Stimulated activated CD4-positive, alpha-beta T cell treated with anti-CD3 and anti-CD28 coated beads, Interleukin-4, amount 100 ng/mL, for 24 hours (primary cell): ENCODE data around the gene OTOS.
A peak's percentile ranks its signal among the peaks of the same experiment; 100 is the strongest.

Source experiments
- DNase-seq: peaks from one replicate; pipeline ENCODE4 v3.0.0-alpha.2; 2020

OTOS gene

DNA sequence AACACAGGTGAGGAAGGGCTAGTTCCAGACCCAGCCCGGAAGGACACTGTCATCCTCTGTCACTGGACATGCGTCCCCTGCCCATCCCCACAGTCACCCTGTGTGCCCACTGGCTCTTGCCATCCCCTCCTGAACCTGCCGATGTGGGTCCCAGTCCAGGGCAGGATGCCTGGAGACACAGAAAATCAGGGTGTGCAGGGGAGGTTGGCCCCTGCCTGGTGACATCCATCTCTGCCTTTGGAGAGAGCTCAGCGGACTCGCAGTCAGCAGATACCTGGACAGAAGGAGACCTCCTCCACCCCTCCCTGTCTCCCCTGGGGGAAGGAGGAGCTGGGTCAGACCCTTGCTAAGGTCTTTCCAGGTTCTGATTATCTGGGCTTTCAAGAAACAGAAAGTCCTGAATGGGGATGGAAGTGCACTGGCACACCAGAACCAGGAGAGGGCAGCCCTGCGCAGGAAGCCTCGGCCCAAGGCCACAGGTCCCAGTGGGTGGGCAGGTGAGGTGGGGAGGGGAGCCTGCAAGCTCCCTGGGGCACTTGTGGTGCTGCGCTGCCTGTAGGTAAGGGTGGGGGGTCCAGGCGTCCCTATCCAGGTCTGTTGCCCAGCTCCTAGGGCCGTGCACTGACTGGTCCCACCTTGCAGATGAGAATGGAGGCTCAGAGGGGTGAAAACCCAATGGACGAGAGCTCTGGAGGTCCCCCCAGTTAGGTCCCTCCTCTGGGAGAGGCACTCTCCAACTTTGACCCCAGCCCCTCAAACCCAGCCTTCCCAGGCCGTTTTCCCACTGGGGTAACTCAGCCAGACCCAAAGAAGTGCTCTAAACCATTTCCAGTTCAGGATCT, 9.7 kb upstream of the OTOS start:
- DNase-seq: peak; percentile 34

DNA sequence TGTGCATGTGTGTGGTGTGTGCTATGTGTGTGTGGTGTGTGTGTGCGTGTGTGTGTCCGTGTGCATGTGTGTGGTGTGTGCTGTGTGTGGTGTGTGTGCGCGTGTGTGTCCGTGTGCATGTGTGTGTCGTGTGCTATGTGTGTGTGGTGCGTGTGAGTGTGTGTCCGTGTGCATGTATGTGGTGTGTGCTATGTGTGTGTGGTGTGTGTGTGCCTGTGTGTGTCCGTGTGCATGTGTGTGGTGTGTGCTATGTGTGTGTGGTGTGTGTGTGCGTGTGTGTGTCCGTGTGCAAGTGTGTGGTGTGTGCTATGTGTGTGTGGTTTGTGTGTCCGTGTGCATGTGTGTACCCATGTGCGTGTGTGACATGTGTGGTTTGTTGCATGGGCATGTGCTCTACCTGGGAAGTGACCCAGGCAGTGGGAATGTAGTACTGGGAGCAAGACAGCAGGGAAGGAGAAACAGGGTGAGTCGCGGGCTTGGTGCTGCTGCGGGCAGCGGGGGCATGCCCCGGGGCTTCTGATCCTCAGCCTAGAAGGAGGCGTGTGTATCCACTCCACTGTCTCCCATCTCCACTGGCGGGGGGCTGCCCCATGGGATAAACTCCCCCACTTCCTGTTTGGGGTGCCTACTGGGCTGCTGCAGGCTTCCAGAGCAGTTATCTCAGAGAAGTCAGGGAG, 7.6 kb upstream of the OTOS start:
- no peak for DNase-seq

DNA sequence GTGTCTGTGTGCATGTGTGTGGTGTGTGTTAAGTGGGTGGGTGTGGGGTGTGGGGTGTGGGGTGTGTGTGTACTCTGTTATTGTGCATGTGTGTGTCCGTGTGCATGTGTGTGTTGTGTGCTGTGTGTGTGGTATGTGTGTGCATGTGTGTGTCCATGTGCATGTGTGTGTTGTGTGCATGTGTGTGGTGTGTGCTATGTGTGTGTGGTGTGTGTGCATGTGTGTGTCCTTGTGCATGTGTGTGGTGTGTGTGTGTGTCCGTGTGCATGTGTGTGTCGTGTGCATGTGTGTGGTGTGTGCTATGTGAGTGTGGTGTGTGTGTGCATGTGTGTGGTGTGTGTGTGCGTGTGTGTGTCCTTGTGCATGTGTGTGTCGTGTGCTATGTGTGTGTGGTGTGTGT, 6.9 kb upstream of the OTOS start:
- no peak for DNase-seq

DNA sequence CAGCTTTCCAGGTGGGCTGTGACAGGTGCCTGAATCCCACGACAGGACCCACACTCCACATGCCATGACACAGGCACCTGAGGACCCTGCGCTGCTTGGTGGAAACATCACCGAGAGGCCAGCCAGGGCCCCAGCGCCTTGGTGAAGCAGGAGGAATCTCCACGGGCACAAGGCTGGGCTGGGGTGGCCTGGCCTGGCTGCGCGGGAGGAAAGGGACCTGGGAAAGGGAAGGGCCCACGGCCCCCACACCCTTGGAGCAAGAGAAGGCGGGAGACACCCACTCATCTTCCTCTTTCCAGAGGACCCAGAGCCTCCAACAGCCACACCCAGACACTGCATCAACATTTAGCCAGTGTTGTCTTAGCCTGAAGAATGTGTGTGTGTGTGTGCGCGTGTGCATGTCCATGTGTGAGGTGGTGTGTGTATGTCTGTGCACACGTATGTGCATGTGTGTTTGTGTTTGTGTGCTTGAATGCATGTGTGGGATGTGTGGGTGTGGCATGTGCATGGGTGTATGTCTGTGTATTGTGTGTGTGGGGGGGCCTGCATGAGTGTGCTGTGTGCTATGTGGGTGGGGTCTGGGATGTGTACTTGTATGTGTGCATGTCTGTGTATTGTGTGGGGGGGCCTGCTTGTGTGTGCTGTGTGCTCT, 6.3 kb upstream of the OTOS start:
- no peak for DNase-seq

DNA sequence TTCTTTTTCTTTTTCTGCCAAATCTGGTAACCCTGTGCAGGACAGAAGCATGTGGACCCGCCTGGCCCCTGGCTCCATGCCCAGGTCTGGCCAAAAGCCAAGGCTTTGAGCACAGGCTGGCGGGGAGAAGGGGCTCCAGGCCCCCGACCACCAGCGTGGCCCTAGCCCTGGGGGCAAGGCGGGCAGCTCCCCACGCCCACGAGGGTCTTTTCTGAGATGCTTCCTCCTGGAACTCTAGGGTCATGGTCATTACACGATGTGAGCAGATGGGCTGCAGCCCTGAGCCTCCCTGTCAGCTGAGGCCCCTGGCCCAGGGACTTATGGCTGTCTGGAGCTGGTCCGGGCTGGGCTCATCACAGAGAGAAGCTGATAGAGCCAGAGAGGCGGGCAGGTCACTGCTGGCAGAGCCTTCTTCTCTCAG, 5.7 kb upstream of the OTOS start:
- no peak for DNase-seq

DNA sequence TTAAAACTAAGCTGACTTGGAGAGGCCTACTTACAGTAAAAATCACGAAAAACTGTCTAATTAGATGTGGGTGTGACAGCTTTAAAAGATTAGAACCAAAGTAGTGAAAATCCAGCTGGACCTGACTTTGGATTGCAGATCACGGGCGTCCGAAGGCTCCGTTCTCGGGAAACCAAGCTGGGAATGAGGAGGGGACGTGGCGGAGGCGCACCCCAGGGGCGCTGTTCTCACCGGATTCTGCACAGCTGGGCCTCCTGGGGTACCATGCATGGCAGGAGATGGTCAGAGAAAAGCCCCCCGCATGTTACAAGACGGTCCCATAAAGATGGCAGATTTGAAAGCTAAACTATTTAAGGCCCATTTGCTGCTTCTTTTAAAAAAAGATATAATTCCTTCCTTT, 5.0 kb upstream of the OTOS start:
- no peak for DNase-seq

DNA sequence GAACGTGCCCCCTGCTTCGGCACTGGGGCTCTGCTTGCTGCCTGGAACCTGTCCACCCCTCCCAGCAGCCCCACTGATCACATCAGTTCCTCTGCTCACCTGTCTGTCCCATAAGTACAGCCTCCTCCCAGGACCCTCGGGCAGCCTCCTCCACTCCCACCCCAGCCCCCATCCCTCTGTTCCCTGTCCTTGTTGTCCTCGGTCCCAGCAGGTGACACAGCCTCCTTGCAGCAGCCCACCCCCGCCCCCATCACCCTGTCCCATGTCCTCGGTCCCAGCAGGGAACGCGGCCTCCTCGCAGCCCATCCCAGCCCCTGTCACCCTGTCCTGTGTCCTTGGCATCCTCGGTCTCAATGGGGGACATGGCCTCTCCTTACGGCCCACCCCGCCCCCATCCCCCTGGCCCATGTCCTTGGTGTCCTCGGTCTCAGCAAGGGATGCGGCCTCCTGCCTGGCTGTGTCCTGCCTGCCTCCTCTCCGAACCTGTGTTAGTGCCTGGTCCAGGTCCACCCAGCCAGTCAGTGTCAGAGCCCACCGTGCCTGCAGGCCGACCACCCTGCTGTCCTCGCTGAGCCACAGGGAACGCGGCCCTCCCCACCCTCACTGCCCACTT, 4.3 kb upstream of the OTOS start:
- DNase-seq: no peak

DNA sequence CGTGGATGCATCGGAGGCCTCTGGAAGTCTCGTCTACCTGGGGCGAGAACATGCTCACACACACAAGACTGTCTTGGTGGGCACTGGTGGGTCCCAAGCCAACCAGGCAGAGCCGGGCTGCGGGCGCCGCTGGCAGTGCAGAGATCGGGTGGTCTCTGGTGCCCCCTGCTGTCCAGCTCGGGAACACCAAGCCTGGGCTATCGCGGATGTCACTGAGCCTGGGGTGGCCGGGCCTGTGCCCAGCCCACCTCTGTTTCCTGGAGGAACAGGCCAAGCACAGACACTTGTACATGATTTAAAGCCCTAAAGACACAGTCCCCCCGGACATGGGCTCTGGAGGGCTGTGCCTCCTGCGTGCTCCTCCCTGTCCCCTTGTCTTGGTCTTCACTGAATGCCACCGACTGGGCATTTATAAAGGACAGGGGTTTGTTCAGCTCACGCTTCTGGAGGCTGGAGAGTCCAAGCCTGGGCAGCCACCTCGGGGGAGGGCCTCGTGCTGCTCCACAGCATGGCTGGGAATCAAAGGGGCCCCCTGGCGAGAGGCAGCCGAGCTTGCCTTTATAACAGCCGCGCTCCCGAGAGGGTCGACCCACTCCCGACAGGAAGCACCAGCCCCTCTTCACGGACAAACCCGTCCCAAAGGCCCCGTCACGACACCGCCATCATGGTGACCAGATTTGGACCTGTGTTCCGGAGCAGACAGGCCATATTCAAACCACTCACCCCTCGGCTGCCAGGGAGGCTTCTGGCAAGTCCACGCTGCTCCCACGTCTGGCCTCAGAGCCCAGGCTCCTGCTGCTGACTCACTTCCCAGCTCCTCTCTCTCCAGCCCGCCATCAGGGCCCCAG, 3.6 kb upstream of the OTOS start:
- DNase-seq: peak; percentile 85

DNA sequence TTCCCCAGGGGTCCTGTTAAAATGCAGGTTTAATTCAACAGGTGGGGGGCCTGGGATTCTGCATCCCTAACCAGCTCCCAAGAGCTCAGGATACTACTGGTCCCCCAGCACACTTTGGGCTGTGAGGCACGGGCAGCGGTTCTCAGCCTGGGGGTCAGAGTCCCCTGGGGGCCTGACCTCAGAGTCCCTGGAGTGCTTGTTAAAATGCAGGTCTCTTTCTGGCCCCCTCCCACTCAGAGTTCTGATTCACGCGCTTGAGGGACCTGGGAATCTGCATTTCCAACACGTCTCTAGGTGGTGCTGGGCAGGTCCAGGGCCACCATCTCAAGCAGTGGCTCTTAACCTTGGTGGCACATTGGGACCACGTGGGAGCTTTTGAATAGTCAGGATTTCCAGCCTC, 2.8 kb upstream of the OTOS start:
- DNase-seq: no peak

DNA sequence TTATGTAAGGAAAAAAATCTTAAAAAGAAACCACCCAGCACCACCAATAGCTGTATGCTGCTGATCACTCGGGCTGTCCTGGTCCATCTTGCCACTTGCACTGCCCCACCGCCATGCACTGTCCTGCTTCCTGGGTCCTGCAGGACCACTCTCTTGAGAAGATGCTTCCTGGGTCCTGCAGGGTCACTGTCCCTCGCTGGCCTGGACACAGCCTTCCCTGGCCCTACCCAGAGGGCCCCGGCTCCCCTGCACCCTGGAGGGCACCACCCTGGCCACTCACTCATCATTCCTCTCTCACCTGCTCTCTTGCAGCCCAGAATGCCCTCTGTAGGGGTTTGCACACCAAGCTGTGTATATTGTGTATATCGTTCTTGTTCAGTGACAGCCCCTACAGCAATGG, 2.4 kb upstream of the OTOS start:
- DNase-seq: no peak

DNA sequence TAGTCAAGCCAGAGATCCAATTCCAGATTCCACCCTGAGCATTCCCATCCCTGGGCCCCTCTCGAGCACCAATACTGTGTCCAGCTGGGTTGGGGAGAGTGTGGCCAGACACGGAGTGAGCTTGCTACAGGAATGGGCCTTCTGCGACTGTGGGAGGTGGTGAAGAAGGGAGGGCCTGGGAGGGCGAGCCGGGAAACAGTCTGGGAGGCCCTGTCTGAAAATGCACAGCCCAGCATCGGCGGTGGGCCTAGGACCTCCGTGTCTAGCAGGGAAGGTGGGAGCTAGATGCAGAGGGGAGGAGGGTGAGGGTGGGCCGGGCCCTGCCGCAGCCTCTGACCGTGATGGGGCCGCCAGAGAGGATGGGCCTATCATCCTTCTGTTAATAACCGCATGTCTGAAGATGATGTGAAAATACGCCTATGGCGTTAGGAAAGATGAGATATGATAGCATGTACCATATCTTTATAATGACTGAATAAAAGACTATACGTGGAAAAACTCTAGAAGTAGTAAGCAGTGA, 1.9 kb upstream of the OTOS start:
- no peak for DNase-seq

DNA sequence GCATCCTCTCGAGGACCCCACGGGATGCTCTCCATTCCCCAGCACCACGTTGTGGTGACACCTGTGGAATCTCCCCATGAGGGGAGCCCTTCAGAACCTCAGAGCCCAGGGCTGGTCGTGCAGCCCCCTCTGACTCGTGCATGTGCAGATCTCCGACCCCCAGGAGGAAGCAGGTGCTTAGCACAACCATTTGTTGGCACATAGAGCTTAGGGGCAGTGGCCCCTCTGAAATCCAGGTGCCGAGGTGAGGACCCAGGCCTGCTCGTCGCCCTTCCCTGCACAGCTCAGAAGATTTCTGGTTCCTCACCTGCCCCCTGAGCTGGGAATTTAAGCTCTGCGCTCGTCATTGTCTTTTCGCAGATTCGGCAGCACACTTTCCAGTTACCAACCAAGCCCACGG, 1.3 kb upstream of the OTOS start:
- DNase-seq: no peak

DNA sequence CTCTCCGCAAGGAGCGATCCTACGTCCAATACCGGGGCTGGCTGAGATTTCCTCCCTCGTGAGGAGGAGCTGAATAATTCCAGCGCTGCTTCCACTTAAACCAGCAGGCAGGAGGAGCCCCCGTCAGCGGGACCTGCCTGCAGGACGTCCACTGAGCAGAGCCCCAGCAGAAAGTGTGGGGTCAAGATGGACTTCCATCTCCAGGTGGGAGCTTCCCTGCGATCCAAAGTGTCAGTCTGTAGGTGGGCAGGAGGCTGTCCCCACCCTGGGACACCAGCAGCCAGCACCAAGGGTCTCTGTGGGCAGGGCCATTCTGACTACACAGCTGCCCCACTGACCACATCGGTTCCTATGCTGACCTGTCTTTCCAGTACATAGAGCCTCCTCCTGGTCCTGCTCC, 462 bp upstream of the OTOS start:
- DNase-seq: no peak

DNA sequence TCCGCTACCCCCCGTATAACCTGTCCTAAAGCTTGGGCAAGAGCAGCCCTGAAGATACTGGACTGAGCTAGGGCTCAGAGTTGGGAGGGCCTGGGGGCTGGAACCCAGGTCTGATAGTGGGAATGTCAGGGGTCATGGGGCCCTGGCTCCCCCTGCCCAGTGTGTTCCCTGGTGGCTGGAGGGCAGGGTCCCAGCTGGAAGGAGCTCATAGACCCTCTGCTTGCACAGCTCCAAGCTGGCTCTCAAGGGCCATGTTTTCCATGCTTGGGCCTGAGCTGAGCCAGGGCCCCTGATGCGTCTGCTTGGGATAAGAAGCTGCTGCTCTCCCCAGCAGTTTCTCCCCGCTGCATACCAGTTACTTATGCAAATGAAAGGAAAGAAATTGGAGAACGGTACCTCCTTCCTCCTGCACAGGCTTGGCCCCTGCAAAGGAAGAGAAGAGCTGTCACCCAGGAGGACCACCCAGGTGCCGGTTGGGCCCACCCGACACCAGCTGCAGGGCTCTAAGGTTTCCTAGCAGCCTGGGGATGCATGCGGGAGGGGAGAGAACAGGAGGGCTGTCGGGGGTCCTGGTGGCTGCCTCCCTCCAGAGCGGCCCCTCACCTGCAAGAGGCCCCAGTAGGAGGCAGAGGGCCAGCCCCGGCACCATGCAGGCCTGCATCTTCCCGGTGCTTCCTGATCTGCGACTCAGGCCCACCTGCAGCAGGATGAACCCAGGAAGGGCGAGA, 628 bp downstream of the OTOS start:
- DNase-seq: no peak

DNA sequence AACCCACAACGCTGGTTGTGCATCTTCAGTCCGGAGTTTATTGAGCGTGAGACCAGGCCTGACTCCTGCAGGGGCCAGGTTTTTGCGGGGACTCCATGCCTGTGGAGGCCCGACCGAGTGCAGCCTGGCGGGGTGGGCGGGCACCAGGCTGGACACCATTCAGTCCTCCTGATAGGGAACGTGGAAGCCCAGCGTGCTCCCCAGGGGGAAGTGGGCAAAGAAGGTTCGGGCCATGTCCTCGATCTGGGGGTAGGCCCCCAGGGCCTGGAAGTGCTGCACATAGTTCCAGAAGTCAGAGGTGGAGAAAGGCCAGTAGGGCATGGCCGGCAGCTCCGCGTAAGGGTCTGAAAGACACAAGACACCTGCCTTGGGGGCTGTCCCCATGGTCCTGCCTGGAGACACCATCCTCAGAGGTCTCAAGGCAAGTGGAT, 1.4 kb downstream of the OTOS start:
- DNase-seq: no peak

DNA sequence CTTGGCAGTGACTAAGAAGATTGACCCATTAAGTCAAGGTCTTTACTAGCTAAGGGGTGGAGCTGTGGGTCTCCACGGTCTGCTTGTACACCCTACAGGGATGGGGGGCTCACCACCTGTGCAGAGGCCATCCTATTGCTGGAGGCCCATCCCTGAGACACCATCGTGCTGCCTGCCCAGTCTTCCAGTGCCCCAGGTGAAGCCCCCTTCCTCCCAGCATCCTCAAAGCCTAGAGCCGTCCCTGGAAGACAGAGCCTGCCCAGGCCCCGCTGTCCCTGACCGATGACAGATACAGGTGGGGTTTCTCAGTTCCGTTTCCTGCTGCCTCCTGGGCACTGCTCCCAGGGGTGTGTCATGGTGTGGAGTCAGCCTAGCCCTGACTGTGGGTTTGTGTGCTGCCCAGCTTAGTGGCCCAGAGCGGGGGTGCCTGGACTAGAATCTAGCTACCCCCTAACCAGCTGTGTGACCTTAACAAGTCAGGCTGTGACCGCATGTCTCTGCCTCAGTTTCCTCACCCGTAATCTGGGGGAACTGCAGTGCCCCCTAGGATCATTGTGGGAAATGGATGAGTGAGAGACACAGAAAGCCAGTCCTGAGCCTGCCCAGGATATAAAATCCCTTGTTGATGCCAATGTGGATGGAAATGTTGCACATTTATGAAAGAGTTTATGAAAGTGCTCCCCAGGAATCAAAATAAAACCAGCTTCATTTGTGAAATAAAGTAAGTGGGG, 2.0 kb downstream of the OTOS start:
- no peak for DNase-seq

DNA sequence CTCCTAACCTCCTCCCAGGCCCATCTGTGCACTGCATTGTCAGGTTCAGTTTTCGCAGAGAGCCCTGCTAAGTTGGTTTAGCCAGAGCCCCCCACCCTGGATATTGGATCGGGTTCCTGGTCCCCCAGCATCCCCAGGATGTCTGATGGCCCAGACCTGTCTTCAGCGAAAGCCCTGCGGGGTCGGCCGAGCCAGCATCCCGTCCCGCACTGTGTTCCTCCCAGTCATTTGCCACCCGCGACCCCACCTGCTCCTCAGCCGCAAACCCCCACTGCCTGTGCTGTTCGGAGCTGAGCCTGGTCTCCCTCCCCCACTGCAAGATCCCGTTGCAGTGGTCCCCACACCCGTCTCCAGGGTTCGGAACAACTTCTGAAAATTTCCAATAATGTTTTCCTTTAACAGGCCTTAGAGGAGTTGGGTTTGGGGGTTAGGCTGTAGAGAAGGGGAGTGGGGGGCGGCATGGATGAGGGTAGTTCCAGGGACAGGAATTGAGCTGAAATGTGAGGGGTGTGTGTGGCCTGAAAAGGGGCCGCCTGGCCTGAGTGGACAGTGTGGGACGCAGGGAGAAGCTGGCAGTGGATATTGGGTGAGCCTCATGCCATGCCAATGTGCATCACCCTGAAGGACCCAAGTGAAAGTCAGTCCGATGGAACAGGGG, 2.7 kb downstream of the OTOS start:
- no peak for DNase-seq

DNA sequence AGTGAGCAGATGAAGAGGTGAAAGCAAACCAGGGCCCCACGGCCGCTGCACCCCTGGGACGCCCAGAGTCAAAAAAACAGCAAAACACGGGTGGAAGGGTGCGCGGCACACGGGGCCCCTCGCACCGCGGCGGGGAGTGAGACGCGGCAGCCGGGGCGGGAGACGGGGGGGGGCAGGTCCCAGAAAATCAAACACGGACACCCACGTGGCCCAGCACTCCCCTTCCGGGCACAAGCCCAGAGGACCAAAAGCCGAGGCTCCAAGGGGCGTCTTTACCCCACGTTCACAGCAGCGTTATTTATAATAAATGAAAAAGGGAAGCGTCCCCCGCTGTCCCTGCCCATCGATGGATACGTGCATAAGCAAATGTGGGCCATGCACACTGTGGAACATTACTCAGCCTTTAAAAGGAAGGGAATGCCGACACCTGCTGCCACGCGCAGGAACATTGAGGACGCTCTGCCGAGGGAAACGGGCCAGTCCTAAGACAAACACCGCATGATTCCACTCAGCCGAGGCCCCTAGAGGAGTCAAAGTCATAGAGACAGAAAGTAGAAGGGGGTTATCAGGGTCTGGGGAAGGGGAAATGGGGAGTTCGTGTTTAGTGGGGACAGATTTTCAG, 3.7 kb downstream of the OTOS start:
- peak; percentile 26 for DNase-seq

DNA sequence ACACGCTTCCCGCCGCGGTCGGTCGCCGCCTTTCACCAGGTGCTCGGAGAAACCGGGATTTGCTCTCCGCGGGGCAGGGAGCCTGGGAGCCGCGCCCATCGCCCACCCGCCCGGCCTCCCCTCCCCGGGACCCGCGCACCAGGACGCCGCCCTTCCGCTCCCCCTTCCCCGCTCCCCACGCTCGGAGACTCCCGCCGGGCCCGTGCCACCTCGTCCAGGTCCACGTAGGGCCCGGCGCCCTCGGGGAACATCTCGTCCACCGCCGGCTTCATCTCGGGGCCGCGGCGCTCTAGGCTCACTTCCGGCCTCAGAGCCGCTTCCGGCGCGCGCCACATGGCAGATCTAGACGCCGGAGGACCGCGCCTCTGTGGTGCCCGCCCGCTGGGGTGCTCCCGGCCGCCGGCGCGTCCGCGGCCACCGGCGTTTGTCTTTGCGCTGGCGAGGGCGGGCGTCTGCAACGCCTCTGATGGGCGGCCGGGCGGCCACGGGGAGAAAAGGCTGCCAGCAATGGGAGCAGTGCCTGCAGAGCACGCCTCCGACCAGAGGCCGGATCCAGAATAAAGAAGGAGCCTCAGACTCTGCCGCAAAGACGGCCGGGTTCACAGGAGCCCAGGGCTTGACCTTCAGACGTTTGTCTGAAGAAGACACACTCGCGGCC, 4.3 kb downstream of the OTOS start, which contains the start of gene COPS9:
Gene COPS9 (minus strand): TSS at position 293 of the 658 bp plus-strand sequence. CDS start 21 bp downstream, at position 272.
- DNase-seq: peak; percentile 88
